A549 (cell line): ENCODE results near the gene PLN.

Experiments
- CTCF ChIP-seq: fragments of >200 bp; sonication (Bioruptor Twin); formaldehyde crosslinking; IDR thresholded peaks from 3 replicates; pipeline ENCODE4 v1.5.1; 2016
- EP300 ChIP-seq, 2 experiments: fragments of >200 bp; sonication (Bioruptor Twin); formaldehyde crosslinking; IDR thresholded peaks; 2 replicates in 1 of 2; 3 replicates in 1 of 2; pipeline ENCODE4 v1.6.1; 2016 to 2017
- JUN ChIP-seq, 2 experiments: fragments of >200 bp; sonication (Bioruptor Twin); formaldehyde crosslinking; IDR thresholded peaks; 2 replicates in 1 of 2; 3 replicates in 1 of 2; pipeline ENCODE4 v1.6.1; 2016 to 2017
- SMC3 ChIP-seq: fragments of >200 bp; sonication (Bioruptor Twin); formaldehyde crosslinking; IDR thresholded peaks from 3 replicates; pipeline ENCODE4 v1.6.1; 2018; ENCODE audit warnings: inconsistent platforms

DNA sequence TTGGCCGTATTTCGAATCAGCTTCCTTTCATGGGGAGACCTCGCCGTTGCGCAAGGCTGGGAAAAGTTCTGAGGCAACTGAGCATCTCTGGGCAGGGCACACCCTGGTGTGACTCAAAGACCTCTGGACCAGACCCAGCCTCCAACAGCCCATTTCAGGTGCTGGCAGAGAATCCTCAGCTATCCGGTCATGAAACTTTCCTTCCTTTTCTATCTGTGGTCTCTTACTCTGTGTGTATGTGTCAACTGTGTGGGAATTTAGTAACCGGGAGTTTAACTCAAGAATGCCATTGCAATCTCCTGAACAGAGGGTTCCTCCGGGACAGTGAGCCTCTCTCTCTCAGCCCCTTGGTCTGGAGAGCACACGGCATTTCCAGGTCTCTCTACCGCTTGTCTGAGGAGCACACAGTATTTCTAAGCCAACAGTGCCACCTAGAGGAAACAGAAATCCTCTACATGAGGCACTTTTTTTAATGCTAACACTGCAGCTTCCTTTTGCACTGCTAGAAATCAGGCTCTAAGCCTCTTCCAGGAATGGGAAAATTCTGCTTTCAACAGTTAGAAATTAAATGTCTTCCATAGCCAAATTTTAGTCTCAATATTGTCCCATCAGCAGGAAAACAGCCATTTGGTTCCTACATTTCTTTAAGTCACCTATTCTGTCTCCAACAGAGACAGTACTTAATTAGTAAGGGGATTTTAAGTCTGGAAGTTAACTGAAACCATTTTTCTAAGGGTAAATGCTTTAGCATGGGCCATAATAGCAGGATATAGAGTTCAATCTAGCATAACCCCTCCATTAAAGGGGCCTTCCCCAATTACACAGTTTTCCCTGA is 32.7 kb downstream of the PLN start:
- TF ChIP-seq SMC3 (no peak), JUN (IDR thresholded peaks at IDR 0.05) (no peak), EP300 (IDR thresholded peaks at IDR 0.05) (no peak), CTCF (peak; percentile 37)
